GM06990 (cell line): ENCODE results near the gene GALNT9.

Experiments
- DNase-seq: peaks from one replicate; pipeline ENCODE4 v3.0.0-alpha.2; 2011; ENCODE audit not compliant: insufficient read length; ENCODE audit errors: extremely low read depth
- H3K27me3 ChIP-seq: replicated peaks from 2 replicates; pipeline ENCODE4 v1.6.0; 2011; ENCODE audit warnings: low read length; ENCODE audit not compliant: control insufficient read depth, insufficient read depth
- H3K36me3 ChIP-seq: 2 replicates; pipeline ENCODE4 v1.5.1; 2011; ENCODE audit warnings: low read length; ENCODE audit not compliant: control insufficient read depth, insufficient read depth
- H3K4me3 ChIP-seq: replicated peaks from 2 replicates; pipeline ENCODE4 v1.5.1; 2011; ENCODE audit warnings: low read depth, mild to moderate bottlenecking, control low read depth, low read length
- TF ChIP-seq, protein P1 (sequence below): IDR thresholded peaks from 2 replicates; pipeline ENCODE4 v1.5.1; 2011; ENCODE audit warnings: low read length, control low read depth, mild to moderate bottlenecking, inconsistent platforms; ENCODE audit not compliant: insufficient read depth, poor library complexity, severe bottlenecking

GALNT9 gene

DNA sequence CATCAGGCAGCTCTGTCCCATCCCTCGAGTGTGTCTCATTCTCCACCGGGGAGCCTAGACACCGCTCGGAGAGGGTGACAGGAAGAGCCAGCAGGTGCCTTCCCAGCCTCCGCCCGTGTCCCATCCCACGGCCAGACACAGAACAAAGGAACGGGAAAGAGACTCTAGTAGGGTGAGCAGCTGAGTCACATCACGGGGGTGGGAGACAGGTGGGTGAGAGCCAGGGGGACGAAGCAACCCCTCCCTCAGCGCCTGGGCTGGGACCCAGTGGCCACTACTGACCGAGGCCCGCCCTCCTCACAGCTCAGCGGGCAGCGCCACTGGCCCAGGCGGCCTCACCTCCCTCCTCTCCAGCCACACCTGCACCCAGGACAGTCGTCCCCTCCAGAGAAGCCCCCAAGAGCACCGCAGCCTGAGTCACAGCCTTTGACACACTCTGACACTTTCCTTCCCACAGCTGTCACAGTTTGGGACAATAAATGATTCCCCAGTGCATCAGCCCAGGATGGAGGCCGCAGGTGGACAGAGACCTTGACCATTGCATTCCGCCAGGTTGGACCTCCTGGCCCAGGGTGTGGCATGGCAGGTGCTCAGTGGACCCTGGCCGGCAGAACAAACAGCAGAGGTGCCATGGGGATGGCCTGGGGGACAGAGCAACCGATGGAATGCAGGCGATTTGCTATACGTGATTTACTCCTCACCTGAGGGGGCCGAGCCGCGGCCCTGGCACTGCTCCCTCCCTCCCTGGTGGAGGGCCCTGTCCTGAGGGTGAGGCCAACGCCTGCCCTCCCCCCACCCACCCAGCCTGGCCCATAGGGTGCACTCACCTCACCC is 45.4 kb upstream of the GALNT9 start:
- no peaks in the 10 kb centered on the region for H3K36me3 ChIP-seq
- TF ChIP-seq, protein P1, sequence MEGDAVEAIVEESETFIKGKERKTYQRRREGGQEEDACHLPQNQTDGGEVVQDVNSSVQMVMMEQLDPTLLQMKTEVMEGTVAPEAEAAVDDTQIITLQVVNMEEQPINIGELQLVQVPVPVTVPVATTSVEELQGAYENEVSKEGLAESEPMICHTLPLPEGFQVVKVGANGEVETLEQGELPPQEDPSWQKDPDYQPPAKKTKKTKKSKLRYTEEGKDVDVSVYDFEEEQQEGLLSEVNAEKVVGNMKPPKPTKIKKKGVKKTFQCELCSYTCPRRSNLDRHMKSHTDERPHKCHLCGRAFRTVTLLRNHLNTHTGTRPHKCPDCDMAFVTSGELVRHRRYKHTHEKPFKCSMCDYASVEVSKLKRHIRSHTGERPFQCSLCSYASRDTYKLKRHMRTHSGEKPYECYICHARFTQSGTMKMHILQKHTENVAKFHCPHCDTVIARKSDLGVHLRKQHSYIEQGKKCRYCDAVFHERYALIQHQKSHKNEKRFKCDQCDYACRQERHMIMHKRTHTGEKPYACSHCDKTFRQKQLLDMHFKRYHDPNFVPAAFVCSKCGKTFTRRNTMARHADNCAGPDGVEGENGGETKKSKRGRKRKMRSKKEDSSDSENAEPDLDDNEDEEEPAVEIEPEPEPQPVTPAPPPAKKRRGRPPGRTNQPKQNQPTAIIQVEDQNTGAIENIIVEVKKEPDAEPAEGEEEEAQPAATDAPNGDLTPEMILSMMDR, result no peak
- no peaks in the 10 kb centered on the region; the same call in 1 of the 2 replicates for H3K27me3 ChIP-seq
- no peak overlapping the region for H3K4me3 ChIP-seq
- DNase-seq, result no peak

DNA sequence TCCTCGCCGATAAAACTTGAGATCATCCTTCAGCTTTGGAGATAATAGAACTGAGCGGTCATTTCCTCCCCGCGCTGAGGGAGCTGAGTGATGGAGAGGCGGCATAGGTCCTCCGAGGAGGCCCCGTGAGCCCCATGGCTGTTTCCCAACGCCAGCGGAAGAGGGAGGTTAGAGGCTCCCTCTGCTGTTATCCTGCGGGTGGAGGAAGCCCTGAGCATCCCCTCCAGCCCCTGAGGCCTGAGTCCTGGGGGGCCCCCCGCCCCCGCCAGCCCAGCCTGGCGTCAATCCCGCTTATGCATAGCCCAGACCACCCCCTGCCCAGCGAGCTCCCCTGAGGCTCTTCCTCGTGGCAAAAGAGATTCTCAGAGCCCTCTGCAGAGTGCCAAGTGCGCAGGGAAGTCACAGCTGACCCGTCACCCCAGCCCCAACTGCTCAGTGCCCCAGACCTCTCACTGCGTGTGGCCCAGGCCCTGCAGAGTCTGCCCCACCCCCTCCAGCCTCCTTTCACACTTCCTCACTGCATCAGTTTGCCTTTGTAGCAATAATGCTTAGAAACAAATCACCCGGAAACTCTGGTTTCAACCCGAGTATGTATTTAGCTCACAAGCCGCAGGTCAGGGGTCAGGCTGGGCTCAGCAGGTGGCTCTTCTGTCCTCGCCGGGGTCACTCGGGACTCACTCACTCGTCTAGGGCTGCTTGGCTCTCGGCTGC is 44.7 kb upstream of the GALNT9 start:
- TF ChIP-seq, protein P1, result no peak
- Histone ChIP-seq H3K36me3 (no peaks in the 10 kb centered on the region), H3K27me3 (no peaks in the 10 kb centered on the region; the same call in 1 of the 2 replicates), H3K4me3 (no peak overlapping the region)
- no peak for DNase-seq

DNA sequence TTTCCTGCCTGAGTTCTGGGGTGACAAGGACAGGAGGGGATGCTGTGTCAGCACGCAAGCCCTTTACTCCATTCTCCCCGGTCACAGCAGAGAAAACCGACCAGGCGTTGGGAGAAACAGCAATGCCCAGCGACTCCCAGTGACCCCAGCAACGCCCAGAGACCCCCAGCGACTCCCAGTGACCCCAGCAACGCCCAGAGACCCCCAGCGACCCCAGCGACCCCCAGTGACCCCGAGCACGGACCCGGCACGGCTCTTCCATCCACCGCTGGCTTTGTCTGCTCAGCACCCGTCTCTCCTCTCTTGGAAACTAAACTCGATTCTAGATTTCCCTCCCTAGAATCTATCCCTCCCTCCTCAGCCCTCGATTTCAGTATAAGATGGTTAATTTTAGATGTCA is 38.5 kb upstream of the GALNT9 start:
- H3K4me3 ChIP-seq, result no peak overlapping the region
- TF ChIP-seq, protein P1, result no peak
- H3K27me3 ChIP-seq, result no peaks in the 10 kb centered on the region

DNA sequence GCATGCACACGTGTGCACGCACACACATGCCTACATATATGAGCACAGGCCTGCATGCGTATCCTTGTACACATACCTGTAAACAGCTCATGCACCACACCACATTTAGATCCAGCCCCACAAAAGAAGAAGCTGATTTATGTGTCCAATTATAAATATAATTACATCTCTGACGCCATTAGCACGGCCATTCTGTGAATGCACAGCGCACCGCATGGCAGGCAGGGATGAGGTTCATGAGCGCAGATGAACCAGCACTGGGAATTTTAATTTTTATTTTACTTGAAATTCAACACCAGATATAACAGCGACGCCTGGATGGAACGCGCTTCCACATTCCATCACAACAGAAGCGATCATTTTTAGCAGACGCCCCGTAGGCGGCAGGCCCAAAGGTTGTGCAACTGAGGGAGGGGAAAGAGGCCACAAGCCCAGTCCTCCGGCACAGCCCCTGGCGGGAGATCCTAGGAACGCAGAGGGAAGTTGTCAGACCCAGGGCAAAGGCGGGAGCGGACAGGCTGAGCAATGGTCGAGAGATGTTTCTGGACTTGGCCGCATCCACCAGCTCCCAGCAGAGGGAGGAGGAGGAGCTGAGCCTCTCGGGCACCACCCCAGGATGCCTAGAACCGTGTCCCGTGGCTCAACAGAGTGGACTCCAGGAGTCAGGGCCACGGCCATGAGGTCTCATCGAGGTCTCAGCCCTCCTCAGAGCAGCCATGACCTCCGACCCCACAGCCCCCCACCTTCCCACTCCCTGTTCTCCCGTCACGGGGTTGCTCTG is 37.9 kb upstream of the GALNT9 start:
- no peak for DNase-seq
- TF ChIP-seq, protein P1, result no peak
- Histone ChIP-seq H3K36me3 (no peaks in the 10 kb centered on the region), H3K27me3 (no peaks in the 10 kb centered on the region), H3K4me3 (no peak overlapping the region)

More for the DNA sequence above, 38.5 kb upstream of the GALNT9 start:
- DNase-seq, result no peak
- no peaks in the 10 kb centered on the region for H3K36me3 ChIP-seq

DNA sequence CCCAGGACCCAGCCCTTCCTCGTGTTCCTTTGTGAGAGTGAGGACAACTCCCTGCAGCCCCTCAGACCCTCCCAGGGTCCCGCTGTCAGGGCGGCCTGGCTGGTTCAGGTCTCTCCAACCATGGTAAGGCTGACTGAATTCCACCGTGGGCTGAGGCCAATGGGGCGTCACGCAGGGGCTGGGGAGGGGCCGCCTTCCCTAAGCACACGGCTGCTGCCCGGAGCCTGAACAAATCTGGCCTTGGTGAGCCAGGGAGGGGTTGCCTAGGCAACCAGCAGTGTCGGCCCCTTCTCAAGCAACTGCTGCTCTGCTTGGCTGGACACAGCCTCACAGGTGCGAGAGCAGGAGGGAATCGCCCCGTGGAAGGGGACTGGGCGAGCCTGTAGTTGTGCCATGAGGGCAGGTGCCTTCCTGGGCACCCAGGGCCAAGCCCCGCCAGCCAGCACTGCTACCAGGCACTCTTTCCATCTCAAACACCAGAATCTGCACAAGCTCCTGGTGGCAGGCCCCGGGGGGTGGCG is 37.0 kb upstream of the GALNT9 start:
- no peak for DNase-seq
- H3K36me3 ChIP-seq, result no peaks in the 10 kb centered on the region
- no peak overlapping the region for H3K4me3 ChIP-seq
- TF ChIP-seq, protein P1, result no peak
- no peaks in the 10 kb centered on the region for H3K27me3 ChIP-seq
